Suprapubic skin (tissue), 4 donors: Measurements from ENCODE around the gene SCN1B. TPM values are rescaled to one million over a fixed set of nuclear protein-coding genes. Genes with fewer than 3 reads are reported as not detected.
A peak's percentile ranks its signal among the peaks of the same experiment; 100 is the strongest.
"Not testable (repeated sequence)": the region's sequence is repeated elsewhere in the genome, so short reads cannot be mapped to it uniquely, and the experiment has no call there.

Experiments used
- DNase-seq, 2 donors: peaks; one replicate each; pipeline ENCODE4 v3.0.0-alpha.2; 2019; ENCODE audit warnings: low spot score in 2 of 2
- H3K27ac ChIP-seq: fragments of 200-600 bp; sonication (generic); one replicate; pipeline ENCODE4 v1.5.1; 2019
- H3K27me3 ChIP-seq: fragments of 200-600 bp; sonication (generic); one replicate; pipeline ENCODE4 v1.5.1; 2019
- H3K36me3 ChIP-seq: fragments of 200-600 bp; sonication (generic); one replicate; pipeline ENCODE4 v1.5.1; 2019
- H3K4me1 ChIP-seq: fragments of 200-600 bp; sonication (generic); one replicate; pipeline ENCODE4 v1.5.1; 2019
- H3K4me3 ChIP-seq: fragments of 200-600 bp; sonication (generic); one replicate; pipeline ENCODE4 v1.5.1; 2019; ENCODE audit warnings: mild to moderate bottlenecking
- H3K9me3 ChIP-seq: fragments of 200-600 bp; sonication (generic); one replicate; pipeline ENCODE4 v1.5.1; 2019
- CTCF ChIP-seq, 2 donors: fragments of 200-600 bp in 1 of 2; fragments of 450-650 bp in 1 of 2; sonication (generic) in 1 of 2; IDR thresholded peaks; one replicate each; pipeline ENCODE4 v1.5.1; 2016 to 2019; ENCODE audit warnings: antibody characterized with exemption in 2 of 2, mild to moderate bottlenecking in 1 of 2, moderate library complexity in 1 of 2
- EP300 ChIP-seq: sonication (generic); formaldehyde crosslinking; IDR thresholded peaks from one replicate; pipeline ENCODE4 v1.6.1; 2017; ENCODE audit warnings: antibody characterized with exemption
- POLR2A ChIP-seq, 2 donors: fragments of 450-650 bp; IDR thresholded peaks; one replicate each; pipeline ENCODE4 v1.6.1; 2017; ENCODE audit warnings: antibody characterized with exemption in 2 of 2, mild to moderate bottlenecking in 2 of 2, moderate library complexity in 2 of 2
- POLR2AphosphoS5 ChIP-seq, 3 donors: sonication (generic); formaldehyde crosslinking; IDR thresholded peaks; one replicate each; pipeline ENCODE4 v1.6.1; 2017; ENCODE audit warnings: antibody characterized with exemption in 3 of 3
- WGBS: methylation state at CpG from one replicate; pipeline ENCODE4 v1.1.5; 2018; 5-methylcytosine and 5-hydroxymethylcytosine counted together
- total RNA-seq, 4 donors: library from RNA; depleted of rRNA; stranded (reverse); fragments of >200 nt; gene quantifications; one replicate each; pipeline ENCODE4 v1.1.0, GENCODE V29; 2016

The SCN1B gene
- total RNA-seq, 4 donors from 2014 or later, result 1.4 to 4.3 (median 2.9) TPM

- no peak overlapping the region for H3K4me3 ChIP-seq
- TF ChIP-seq POLR2AphosphoS5 (IDR thresholded peaks at IDR 0.05), result peak in 1 of 3 donors; percentile 4
- TF ChIP-seq EP300, result no peak
- TF ChIP-seq POLR2A (IDR thresholded peaks at IDR 0.05), result no peak
- peak; percentile 80 to 96 for TF ChIP-seq CTCF (IDR thresholded peaks at IDR 0.05)
- peak; percentile 84 to 91 for DNase-seq
- peaks cover 68% of the 10 kb centered on the region for H3K36me3 ChIP-seq
- H3K27me3 ChIP-seq, result no peaks in the 10 kb centered on the region
- H3K9me3 ChIP-seq, result no peaks in the 10 kb centered on the region
- H3K4me1 ChIP-seq, result peaks cover 14% of the 10 kb centered on the region
- WGBS, result 48% methylated on average over 27 of the region's 32 CpGs
- no peak overlapping the region for H3K27ac ChIP-seq
These were observed 17.0 kb upstream of the SCN1B start for GRCh38 chr19:35013041-35013819.

GRCh38 chr19:35013820-35014754, 16.2 kb upstream of the SCN1B start:
- no peak overlapping the region for H3K4me3 ChIP-seq
- peaks cover 14% of the 10 kb centered on the region for H3K4me1 ChIP-seq
- H3K9me3 ChIP-seq, result no peaks in the 10 kb centered on the region
- peaks cover 75% of the 10 kb centered on the region for H3K36me3 ChIP-seq
- no peak overlapping the region for H3K27ac ChIP-seq
- no peak for DNase-seq
- 79% methylated on average over 22 of the region's 23 CpGs for WGBS
- TF ChIP-seq CTCF (IDR thresholded peaks at IDR 0.05) (no peak), POLR2A (IDR thresholded peaks at IDR 0.05) (no peak), POLR2AphosphoS5 (IDR thresholded peaks at IDR 0.05) (no peak), EP300 (no peak)
- no peaks in the 10 kb centered on the region for H3K27me3 ChIP-seq

- H3K4me3 ChIP-seq, H3K9me3 ChIP-seq, H3K27ac ChIP-seq, DNase-seq, H3K27me3 ChIP-seq: not testable (repeated sequence)
- 91% methylated on average over 4 of the region's 4 CpGs for WGBS
- peaks cover 14% of the 10 kb centered on the region for H3K4me1 ChIP-seq
- H3K36me3 ChIP-seq, result peaks cover 75% of the 10 kb centered on the region
These were observed 15.5 kb upstream of the SCN1B start for GRCh38 chr19:35014774-35015173.

- H3K27ac ChIP-seq, result no peak overlapping the region
- no peaks in the 10 kb centered on the region for H3K27me3 ChIP-seq
- peaks cover 75% of the 10 kb centered on the region for H3K36me3 ChIP-seq
- 84% methylated on average over 14 of the region's 16 CpGs for WGBS
- H3K9me3 ChIP-seq, result no peaks in the 10 kb centered on the region
- no peak for TF ChIP-seq POLR2A (IDR thresholded peaks at IDR 0.05)
- no peak for TF ChIP-seq POLR2AphosphoS5 (IDR thresholded peaks at IDR 0.05)
- TF ChIP-seq EP300, result no peak
- no peak for TF ChIP-seq CTCF (IDR thresholded peaks at IDR 0.05)
- DNase-seq, result no peak
- H3K4me3 ChIP-seq, result no peak overlapping the region
- H3K4me1 ChIP-seq, result peaks cover 14% of the 10 kb centered on the region
These were observed 14.9 kb upstream of the SCN1B start for GRCh38 chr19:35015270-35015953.

- no peak for TF ChIP-seq EP300
- Histone ChIP-seq H3K9me3 (no peaks in the 10 kb centered on the region), H3K27ac (no peak overlapping the region), H3K36me3 (peaks cover 75% of the 10 kb centered on the region), H3K4me3 (no peak overlapping the region), H3K27me3 (no peaks in the 10 kb centered on the region), H3K4me1 (peaks cover 14% of the 10 kb centered on the region)
- 99% methylated on average over 6 of the region's 6 CpGs for WGBS
- DNase-seq, result no peak
These were observed 14.3 kb upstream of the SCN1B start for GRCh38 chr19:35015954-35016351.
